Measurements from ENCODE around the gene CELF4. TPM values are rescaled to one million over a fixed set of nuclear protein-coding genes. Genes with fewer than 3 reads are reported as not detected.

The CELF4 gene
- total and polyA plus RNA-seq, 2 of the 4 experiments (the other 2 are of a cell fraction) = not detected

DNA sequence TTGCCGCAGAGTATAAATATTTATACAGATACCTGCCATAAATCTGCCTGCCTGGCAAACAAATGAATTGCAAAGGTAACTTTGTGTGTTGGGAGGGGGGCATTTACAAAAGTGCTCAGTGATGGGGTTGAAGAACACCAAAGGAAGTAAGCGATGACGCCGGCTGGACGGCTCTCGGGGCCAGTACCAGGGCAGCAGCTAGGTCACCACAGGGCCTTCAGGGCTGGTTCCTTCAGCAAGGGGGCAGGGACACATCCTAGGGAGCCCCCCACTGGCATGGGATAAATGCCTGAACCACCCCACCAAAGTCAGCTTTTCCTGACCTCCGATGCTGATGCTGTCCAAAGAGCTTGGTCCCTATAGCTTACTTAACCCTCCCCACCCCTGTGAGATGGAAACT is 190.4 kb downstream of the CELF4 start:
- Histone ChIP-seq H2AK5ac (ENCODE audit: low read depth, low read length) (no peak overlapping the region), H3K27ac (ENCODE audit: insufficient read depth, low read length) (no peak overlapping the region), H3K14ac (replicated peaks; ENCODE audit: low read depth, low read length) (no peak overlapping the region), H3K27me3 (ENCODE audit: control insufficient read depth, insufficient read depth, low read length) (peaks cover 20% of the 10 kb centered on the region; the same call in 1 of the 2 replicates), H3K4me3 (ENCODE audit: insufficient read depth, low read depth, low read length) (no peak overlapping the region), H2BK120ac (ENCODE audit: low read depth, low read length) (no peak overlapping the region), H3K23ac (ENCODE audit: low read depth, low read length) (no peak overlapping the region), H3K9me1 (ENCODE audit: insufficient read depth, low read length) (no peaks in the 10 kb centered on the region), H3K79me1 (ENCODE audit: low read depth in 1 of 2, low read length in 2 of 2) (no peaks in the 10 kb centered on the region), H3K4me1 (ENCODE audit: control insufficient read depth, insufficient read depth, low read length) (no peaks in the 10 kb centered on the region), H3K18ac (ENCODE audit: low read depth, low read length) (no peak overlapping the region), H2AK9ac (replicated peaks; ENCODE audit: low read depth, low read length, poor library complexity) (no peak overlapping the region), H4K8ac (ENCODE audit: low read depth in 2 of 2, low read length in 2 of 2) (no peak overlapping the region), H3K9ac (ENCODE audit: low read depth, low read length) (no peak overlapping the region), H2BK20ac (ENCODE audit: low read depth, low read length) (no peak overlapping the region), H4K20me1 (ENCODE audit: insufficient read depth, low read length) (no peaks in the 10 kb centered on the region), H4K91ac (ENCODE audit: insufficient read depth, low read depth, low read length) (no peak overlapping the region), H3K4ac (ENCODE audit: low read depth, low read length) (no peak overlapping the region), H4K5ac (ENCODE audit: low read depth, low read length) (no peak overlapping the region), H2AFZ (replicated peaks; ENCODE audit: low read length, poor library complexity) (no peak overlapping the region), H2BK15ac (ENCODE audit: low read depth, low read length) (no peak overlapping the region), H3K36me3 (ENCODE audit: control insufficient read depth, insufficient read depth, low read length) (no peaks in the 10 kb centered on the region), H3K9me3 (ENCODE audit: control insufficient read depth, insufficient read depth, low read length) (no peaks in the 10 kb centered on the region), H3K4me2 (ENCODE audit: low read depth, low read length) (no peak overlapping the region), H3K56ac (ENCODE audit: extremely low read depth, insufficient read depth, low read length) (no peak overlapping the region), H2BK5ac (ENCODE audit: low read depth, low read length, poor library complexity, severe bottlenecking) (no peak overlapping the region)
- DNase-seq (no peak), ATAC-seq (ENCODE audit: low read depth) (no peak)
- dilution Hi-C loops (cut with HindIII; ENCODE audit: low sequenced_read_pairs, unreplicated experiment) (no loop called here), intact Hi-C loops (cut with micrococcal nuclease) (no loop called here), in situ Hi-C loops (cut with MboI; ENCODE audit: low sequenced_read_pairs) (no loop called here)
- CTCF ChIA-PET = no interaction called here
- TF ChIP-seq NFE2L2 (IDR thresholded peaks at IDR 0.05; ENCODE audit: low read depth, low read length) = no peak
- TF ChIP-seq RCOR1 (IDR thresholded peaks at IDR 0.05; ENCODE audit: insufficient replicate concordance, low read length) = no peak
- no peak for TF ChIP-seq RFX5 (IDR thresholded peaks at IDR 0.05; ENCODE audit: low read depth, low read length)
- no peak for TF ChIP-seq CHD1 (IDR thresholded peaks at IDR 0.05; ENCODE audit: low read depth, low read length)
- TF ChIP-seq USF2 (IDR thresholded peaks at IDR 0.05; ENCODE audit: low read depth, low read length) = no peak
- TF ChIP-seq, protein P1, sequence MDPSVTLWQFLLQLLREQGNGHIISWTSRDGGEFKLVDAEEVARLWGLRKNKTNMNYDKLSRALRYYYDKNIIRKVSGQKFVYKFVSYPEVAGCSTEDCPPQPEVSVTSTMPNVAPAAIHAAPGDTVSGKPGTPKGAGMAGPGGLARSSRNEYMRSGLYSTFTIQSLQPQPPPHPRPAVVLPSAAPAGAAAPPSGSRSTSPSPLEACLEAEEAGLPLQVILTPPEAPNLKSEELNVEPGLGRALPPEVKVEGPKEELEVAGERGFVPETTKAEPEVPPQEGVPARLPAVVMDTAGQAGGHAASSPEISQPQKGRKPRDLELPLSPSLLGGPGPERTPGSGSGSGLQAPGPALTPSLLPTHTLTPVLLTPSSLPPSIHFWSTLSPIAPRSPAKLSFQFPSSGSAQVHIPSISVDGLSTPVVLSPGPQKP (IDR thresholded peaks at IDR 0.05; ENCODE audit: borderline replicate concordance, low read depth, low read length) = no peak
- no peak for TF ChIP-seq CEBPB (IDR thresholded peaks at IDR 0.05; ENCODE audit: low read depth, low read length)
- no peak for TF ChIP-seq SMC3 (IDR thresholded peaks at IDR 0.05; ENCODE audit: low read depth, low read length)
- TF ChIP-seq BHLHE40 (IDR thresholded peaks at IDR 0.05; ENCODE audit: low read depth, low read length) = no peak
- no peak for TF ChIP-seq FOS (IDR thresholded peaks at IDR 0.05; ENCODE audit: low read depth, low read length)
- BruUV-seq (replicated peaks) = no TSS peak
- POLR2A ChIA-PET (ENCODE audit: unreplicated experiment) = no interaction called here
- 83% methylated on average over 4 of the region's 7 CpGs; no CpG with 5 or more reads in 1 of the 2 experiments for WGBS, 2 experiments (ENCODE audit: extremely low coverage in 2 of 2, insufficient read length in 1 of 2)
